GM19438 (cell line): ENCODE results near the gene CDK16.
A peak's percentile ranks its signal among the peaks of the same experiment; 100 is the strongest.

ENCODE experiments used
- ATAC-seq: cut with Tn5 transposase; IDR thresholded peaks from one replicate; pipeline ENCODE4 v1.9.1; 2021; ENCODE audit warnings: low read depth; ENCODE audit not compliant: unreplicated experiment

CDK16 gene

GRCh38 chrX:47218280-47218919, at the start of gene CDK16:
TSS of gene CDK16 (plus strand) at chrX:47218681. CDS start at chrX:47223558, 4,877 bp downstream.
- peak; percentile 55 for ATAC-seq

GRCh38 chrX:47169273-47169672, 49.2 kb upstream of the CDK16 start:
- no peak for ATAC-seq

- ATAC-seq, result no peak
Measured at GRCh38 chrX:47169726-47170515, 48.6 kb upstream of the CDK16 start.

GRCh38 chrX:47170861-47171692, 47.4 kb upstream of the CDK16 start:
- ATAC-seq, result no peak

- no peak for ATAC-seq
Measured at GRCh38 chrX:47171996-47172395, 46.5 kb upstream of the CDK16 start.

GRCh38 chrX:47172549-47172948, 45.9 kb upstream of the CDK16 start:
- ATAC-seq, result no peak

- no peak for ATAC-seq
Measured at GRCh38 chrX:47172971-47173792, 45.3 kb upstream of the CDK16 start.

GRCh38 chrX:47174376-47174775, 44.1 kb upstream of the CDK16 start:
- ATAC-seq, result no peak

GRCh38 chrX:47174846-47175587, 43.5 kb upstream of the CDK16 start:
- no peak for ATAC-seq

GRCh38 chrX:47175588-47175980, 42.9 kb upstream of the CDK16 start:
- ATAC-seq, result no peak

GRCh38 chrX:47176101-47176740, 42.3 kb upstream of the CDK16 start:
- ATAC-seq, result no peak

- ATAC-seq, result no peak
Measured at GRCh38 chrX:47177079-47177478, 41.4 kb upstream of the CDK16 start.

- no peak for ATAC-seq
Measured at GRCh38 chrX:47178337-47178736, 40.1 kb upstream of the CDK16 start.

GRCh38 chrX:47179221-47179927, 39.1 kb upstream of the CDK16 start:
- ATAC-seq, result no peak

GRCh38 chrX:47179928-47180255, 38.6 kb upstream of the CDK16 start:
- no peak for ATAC-seq

GRCh38 chrX:47180346-47180745, 38.1 kb upstream of the CDK16 start:
- no peak for ATAC-seq

GRCh38 chrX:47181301-47181700, 37.2 kb upstream of the CDK16 start:
- no peak for ATAC-seq

- ATAC-seq, result no peak
Measured at GRCh38 chrX:47182106-47182700, 36.3 kb upstream of the CDK16 start.
